SU-DHL-6 (cell line): ENCODE data around the gene COL15A1.
"Not testable (repeated sequence)": the region's sequence is repeated elsewhere in the genome, so short reads cannot be mapped to it uniquely, and the experiment has no call there.

ENCODE experiments used
- H2AFZ ChIP-seq: fragments of 200-600 bp; sonication (generic); 2 replicates; pipeline ENCODE4 v1.6.1; 2014; ENCODE audit warnings: low read depth, mild to moderate bottlenecking, moderate library complexity, mixed read lengths, antibody characterized with exemption, low read length; ENCODE audit not compliant: severe bottlenecking
- H3F3A ChIP-seq: fragments of 200-600 bp; shearing (Covaris generic); 2 replicates; pipeline ENCODE4 v1.6.0; 2016; ENCODE audit warnings: antibody characterized with exemption, mild to moderate bottlenecking; ENCODE audit not compliant: insufficient read depth
- H3K27ac ChIP-seq: fragments of 200-600 bp; sonication (generic); 2 replicates; pipeline ENCODE4 v1.5.1; 2016; ENCODE audit warnings: low read depth, mild to moderate bottlenecking, low read length, moderate library complexity, mixed read lengths
- H3K27me3 ChIP-seq: fragments of 200-600 bp; sonication (generic), shearing (Covaris generic); 2 replicates; pipeline ENCODE4 v1.6.0; 2014; ENCODE audit warnings: mild to moderate bottlenecking, low read length
- H3K36me3 ChIP-seq: fragments of 200-600 bp; sonication (generic); 2 replicates; pipeline ENCODE4 v1.6.1; 2014; ENCODE audit warnings: mild to moderate bottlenecking, low read length, mixed read lengths
- H3K4me2 ChIP-seq: fragments of 300-600, 200-600 bp; shearing (Covaris generic), sonication (generic); 2 replicates; pipeline ENCODE4 v1.6.0; 2014; ENCODE audit warnings: low read length, low read depth, mild to moderate bottlenecking; ENCODE audit not compliant: poor library complexity, severe bottlenecking
- H3K4me3 ChIP-seq: fragments of 200-600 bp; sonication (generic); 2 replicates; pipeline ENCODE4 v1.5.1; 2014; ENCODE audit warnings: antibody characterized with exemption, low read length, mild to moderate bottlenecking, mixed read lengths; ENCODE audit not compliant: insufficient read depth, poor library complexity, severe bottlenecking
- H3K79me2 ChIP-seq: fragments of 200-600 bp; sonication (generic); 2 replicates; pipeline ENCODE4 v1.6.1; 2014; ENCODE audit warnings: mild to moderate bottlenecking, low read length, moderate library complexity; ENCODE audit not compliant: insufficient read depth
- H3K9ac ChIP-seq: fragments of 200-600 bp; sonication (generic); 2 replicates; pipeline ENCODE4 v1.7.0; 2014; ENCODE audit warnings: mild to moderate bottlenecking, low read length
- H3K9me2 ChIP-seq: fragments of 200-600 bp; sonication (generic); replicated peaks from 2 replicates; pipeline ENCODE4 v1.6.1; 2014; ENCODE audit warnings: low read length; ENCODE audit not compliant: insufficient read depth
- H3K9me3 ChIP-seq: fragments of 200-600 bp; sonication (generic); 2 replicates; pipeline ENCODE4 v1.6.1; 2014; ENCODE audit warnings: low read length, mixed read lengths; ENCODE audit not compliant: insufficient read depth
- H4K20me1 ChIP-seq: fragments of 200-600 bp; sonication (generic); 2 replicates; pipeline ENCODE4 v1.6.1; 2014; ENCODE audit warnings: low read depth, mild to moderate bottlenecking, antibody characterized with exemption, low read length, moderate library complexity, mixed read lengths
- CTCF ChIP-seq: fragments of 200-600 bp; sonication (generic); IDR thresholded peaks from one replicate; pipeline ENCODE4 v1.5.1; 2017; ENCODE audit warnings: antibody characterized with exemption, mild to moderate bottlenecking, low read length, moderate library complexity; ENCODE audit not compliant: insufficient read depth, poor library complexity, severe bottlenecking
- EZH2phosphoT487 ChIP-seq: fragments of 200-600 bp; sonication (generic), shearing (Covaris generic); conservative IDR thresholded peaks from 2 replicates; pipeline ENCODE4 v1.6.1; 2018; ENCODE audit warnings: mild to moderate bottlenecking, antibody characterized with exemption, low read length, moderate library complexity, mixed read lengths

COL15A1 gene

GRCh38 chr9:99095565-99095964, 151.9 kb downstream of the COL15A1 start:
- Histone ChIP-seq H3K9me2 (no peaks in the 10 kb centered on the region), H3K27ac (no peak overlapping the region), H4K20me1 (no peaks in the 10 kb centered on the region), H2AFZ (no peak overlapping the region), H3K27me3 (no peaks in the 10 kb centered on the region; the same call in 1 of the 2 replicates), H3F3A (no peaks in the 10 kb centered on the region), H3K9ac (no peak overlapping the region), H3K4me3 (no peak overlapping the region), H3K79me2 (no peaks in the 10 kb centered on the region), H3K9me3 (no peaks in the 10 kb centered on the region), H3K36me3 (no peaks in the 10 kb centered on the region), H3K4me2 (no peak overlapping the region)
- TF ChIP-seq CTCF (no peak), EZH2phosphoT487 (no peak)

GRCh38 chr9:99096409-99096808, 152.7 kb downstream of the COL15A1 start:
- Histone ChIP-seq H2AFZ (no peak overlapping the region), H3K27ac (no peak overlapping the region), H3K79me2 (no peaks in the 10 kb centered on the region)

GRCh38 chr9:99099806-99100585, 156.3 kb downstream of the COL15A1 start:
- not testable (repeated sequence) for H2AFZ ChIP-seq, H4K20me1 ChIP-seq, H3K27me3 ChIP-seq, H3F3A ChIP-seq, H3K4me2 ChIP-seq, H3K4me3 ChIP-seq, H3K27ac ChIP-seq, H3K36me3 ChIP-seq, H3K9me3 ChIP-seq, H3K79me2 ChIP-seq, H3K9me2 ChIP-seq, H3K9ac ChIP-seq

More at GRCh38 chr9:99096409-99096808, 152.7 kb downstream of the COL15A1 start:
- H3K4me3 ChIP-seq: no peak overlapping the region
- H3F3A ChIP-seq: no peaks in the 10 kb centered on the region
- H4K20me1 ChIP-seq: no peaks in the 10 kb centered on the region
- TF ChIP-seq EZH2phosphoT487 (no peak), CTCF (no peak)
- no peaks in the 10 kb centered on the region for H3K9me3 ChIP-seq
- H3K4me2 ChIP-seq: no peak overlapping the region
- no peaks in the 10 kb centered on the region; the same call in 1 of the 2 replicates for H3K27me3 ChIP-seq
- H3K9me2 ChIP-seq: no peaks in the 10 kb centered on the region
- H3K36me3 ChIP-seq: no peaks in the 10 kb centered on the region
- H3K9ac ChIP-seq: no peak overlapping the region

GRCh38 chr9:99101271-99101670, 157.6 kb downstream of the COL15A1 start:
- Histone ChIP-seq H3K4me3 (no peak overlapping the region), H3F3A (no peaks in the 10 kb centered on the region; the same call in 1 of the 2 replicates), H2AFZ (no peak overlapping the region), H3K36me3 (no peaks in the 10 kb centered on the region), H3K9ac (no peak overlapping the region), H3K4me2 (no peak overlapping the region), H4K20me1 (no peaks in the 10 kb centered on the region), H3K27me3 (no peaks in the 10 kb centered on the region; the same call in 1 of the 2 replicates), H3K79me2 (no peaks in the 10 kb centered on the region), H3K9me3 (no peaks in the 10 kb centered on the region), H3K9me2 (no peaks in the 10 kb centered on the region), H3K27ac (no peak overlapping the region)
- no peak for TF ChIP-seq EZH2phosphoT487
- no peak for TF ChIP-seq CTCF
